NCI-H510A treated with DMSO at 0.1 percent for 48 hours (cell line): ENCODE data around the gene INPP5B.
A peak's percentile ranks its signal among the peaks of the same experiment; 100 is the strongest.
"Not testable (repeated sequence)": the region's sequence is repeated elsewhere in the genome, so short reads cannot be mapped to it uniquely, and the experiment has no call there.

Source experiments
- DNase-seq: peaks from one replicate; lab custom pipeline; 2025; lab: John Stamatoyannopoulos, UW

Gene INPP5B

GRCh38 chr1:37948166-37948565, 1.3 kb upstream of the INPP5B start:
- no peak for DNase-seq

GRCh38 chr1:37947364-37947763, 511 bp upstream of the INPP5B start:
- no peak for DNase-seq

GRCh38 chr1:37945743-37946702, 830 bp downstream of the INPP5B start:
- DNase-seq = no peak

- no peak for DNase-seq
Observed at GRCh38 chr1:37945251-37945650, 1.6 kb downstream of the INPP5B start.

- DNase-seq = no peak
Observed at GRCh38 chr1:37944816-37945215, 2.0 kb downstream of the INPP5B start.

- DNase-seq = no peak
Observed at GRCh38 chr1:37944086-37944763, 2.6 kb downstream of the INPP5B start.

- peak; percentile 100 for DNase-seq
Observed at GRCh38 chr1:37940299-37940947, 6.4 kb downstream of the INPP5B start.

- DNase-seq = not testable (repeated sequence)
Observed at GRCh38 chr1:37936760-37937159, 10.1 kb downstream of the INPP5B start.

- DNase-seq = no peak
Observed at GRCh38 chr1:37932759-37933158, 14.1 kb downstream of the INPP5B start.

GRCh38 chr1:37931361-37932158, 15.3 kb downstream of the INPP5B start:
- DNase-seq = peak; percentile 100

GRCh38 chr1:37931102-37931360, 15.8 kb downstream of the INPP5B start:
- DNase-seq = no peak

GRCh38 chr1:37930246-37931101, 16.4 kb downstream of the INPP5B start:
- DNase-seq = peak; percentile 99

- DNase-seq = no peak
Observed at GRCh38 chr1:37926038-37926924, 20.6 kb downstream of the INPP5B start.

- no peak for DNase-seq
Observed at GRCh38 chr1:37925316-37925715, 21.5 kb downstream of the INPP5B start.

GRCh38 chr1:37923551-37923889, 23.3 kb downstream of the INPP5B start:
- DNase-seq = no peak

GRCh38 chr1:37922767-37923550, 23.9 kb downstream of the INPP5B start:
- DNase-seq = no peak

- peak; percentile 66 for DNase-seq
Observed at GRCh38 chr1:37919277-37919676, 27.6 kb downstream of the INPP5B start.

- DNase-seq = no peak
Observed at GRCh38 chr1:37915476-37916093, 31.3 kb downstream of the INPP5B start.
